AG04449 (cell line): ENCODE measurements around the gene HCLS1.
A peak's percentile ranks its signal among the peaks of the same experiment; 100 is the strongest.

Experiments used
- CTCF ChIA-PET: fragments of 350-600 bp; formaldehyde crosslinking; extraction: SDS; loops from one replicate; lab custom pipeline; 2021; ENCODE audit warnings: antibody characterized with exemption; lab: Yijun Ruan, JAX
- POLR2A ChIA-PET: fragments of 400-600, 350-600 bp; formaldehyde crosslinking; extraction: SDS; loops from one replicate; lab custom pipeline; 2020; ENCODE audit warnings: antibody characterized with exemption, inconsistent platforms; lab: Yijun Ruan, JAX
- DNase-seq: peaks from one replicate; pipeline ENCODE4 v3.0.0-alpha.2; 2010; ENCODE audit warnings: low read depth, low spot score
- H3K4me3 ChIP-seq: 2 replicates; pipeline ENCODE4 v1.5.1; 2011; ENCODE audit warnings: low read depth, mild to moderate bottlenecking, control low read depth, low read length
- TF ChIP-seq, protein P1 (sequence below): IDR thresholded peaks from one replicate; pipeline ENCODE4 v1.5.1; 2011; ENCODE audit warnings: mild to moderate bottlenecking, moderate library complexity, low read length, control low read depth, inconsistent platforms; ENCODE audit not compliant: insufficient read depth; ENCODE audit errors: missing control alignments

HCLS1 gene, protein sequence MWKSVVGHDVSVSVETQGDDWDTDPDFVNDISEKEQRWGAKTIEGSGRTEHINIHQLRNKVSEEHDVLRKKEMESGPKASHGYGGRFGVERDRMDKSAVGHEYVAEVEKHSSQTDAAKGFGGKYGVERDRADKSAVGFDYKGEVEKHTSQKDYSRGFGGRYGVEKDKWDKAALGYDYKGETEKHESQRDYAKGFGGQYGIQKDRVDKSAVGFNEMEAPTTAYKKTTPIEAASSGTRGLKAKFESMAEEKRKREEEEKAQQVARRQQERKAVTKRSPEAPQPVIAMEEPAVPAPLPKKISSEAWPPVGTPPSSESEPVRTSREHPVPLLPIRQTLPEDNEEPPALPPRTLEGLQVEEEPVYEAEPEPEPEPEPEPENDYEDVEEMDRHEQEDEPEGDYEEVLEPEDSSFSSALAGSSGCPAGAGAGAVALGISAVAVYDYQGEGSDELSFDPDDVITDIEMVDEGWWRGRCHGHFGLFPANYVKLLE

DNA sequence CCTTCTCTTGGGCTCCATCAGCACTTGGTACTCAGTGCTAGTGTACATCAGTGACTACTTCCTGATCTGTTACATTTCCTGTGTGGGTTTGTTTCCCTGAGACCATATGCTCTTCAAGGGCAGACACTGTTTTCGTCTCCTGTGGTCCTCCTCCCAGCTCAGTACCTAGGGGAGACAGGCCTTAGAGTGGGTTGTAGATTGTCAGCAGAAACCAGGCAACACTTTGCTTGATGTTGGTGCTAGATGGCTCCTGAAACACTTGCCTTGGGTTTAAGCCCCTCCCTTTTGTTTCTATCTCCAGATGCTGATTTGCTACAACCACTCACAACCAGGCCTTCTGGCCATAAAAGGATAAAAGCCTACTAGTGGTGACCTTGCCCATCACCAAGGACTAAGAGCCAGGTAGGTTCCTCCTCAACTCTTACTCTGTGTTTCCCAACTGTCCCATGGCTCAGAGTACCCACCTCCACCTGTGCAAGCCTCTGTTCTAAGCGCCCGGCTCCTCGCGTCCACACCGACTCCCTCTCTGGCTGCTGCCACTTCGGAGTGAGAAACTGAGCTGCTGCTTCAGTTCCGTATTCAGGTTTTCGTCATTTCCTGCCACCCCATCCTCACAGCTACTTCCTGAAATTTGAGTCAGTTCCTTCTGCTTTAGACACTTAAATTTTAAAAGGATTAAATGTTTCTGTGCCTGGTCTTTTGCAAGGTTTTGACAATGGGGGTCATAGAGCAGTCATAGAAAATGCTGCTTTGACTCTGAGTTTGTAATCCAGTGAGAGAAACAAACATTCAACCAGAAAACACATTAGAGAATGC lies at the start of gene HCLS1:
HCLS1 (minus strand) TSS at position 548 of the 816 bp plus-strand sequence. CDS start 2,556 bp downstream, outside the sequence.
- no peak for DNase-seq
- TF ChIP-seq, protein P1, sequence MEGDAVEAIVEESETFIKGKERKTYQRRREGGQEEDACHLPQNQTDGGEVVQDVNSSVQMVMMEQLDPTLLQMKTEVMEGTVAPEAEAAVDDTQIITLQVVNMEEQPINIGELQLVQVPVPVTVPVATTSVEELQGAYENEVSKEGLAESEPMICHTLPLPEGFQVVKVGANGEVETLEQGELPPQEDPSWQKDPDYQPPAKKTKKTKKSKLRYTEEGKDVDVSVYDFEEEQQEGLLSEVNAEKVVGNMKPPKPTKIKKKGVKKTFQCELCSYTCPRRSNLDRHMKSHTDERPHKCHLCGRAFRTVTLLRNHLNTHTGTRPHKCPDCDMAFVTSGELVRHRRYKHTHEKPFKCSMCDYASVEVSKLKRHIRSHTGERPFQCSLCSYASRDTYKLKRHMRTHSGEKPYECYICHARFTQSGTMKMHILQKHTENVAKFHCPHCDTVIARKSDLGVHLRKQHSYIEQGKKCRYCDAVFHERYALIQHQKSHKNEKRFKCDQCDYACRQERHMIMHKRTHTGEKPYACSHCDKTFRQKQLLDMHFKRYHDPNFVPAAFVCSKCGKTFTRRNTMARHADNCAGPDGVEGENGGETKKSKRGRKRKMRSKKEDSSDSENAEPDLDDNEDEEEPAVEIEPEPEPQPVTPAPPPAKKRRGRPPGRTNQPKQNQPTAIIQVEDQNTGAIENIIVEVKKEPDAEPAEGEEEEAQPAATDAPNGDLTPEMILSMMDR = no peak
- CTCF ChIA-PET = no interaction called here
- H3K4me3 ChIP-seq = peak within 1 kb of the TSS; percentile 29
- POLR2A ChIA-PET = interaction anchor here (0.6 kb wide), 1 partner anchor 438 kb away, joined by 3 read pairs; no protein-coding TSS in a partner anchor

DNA sequence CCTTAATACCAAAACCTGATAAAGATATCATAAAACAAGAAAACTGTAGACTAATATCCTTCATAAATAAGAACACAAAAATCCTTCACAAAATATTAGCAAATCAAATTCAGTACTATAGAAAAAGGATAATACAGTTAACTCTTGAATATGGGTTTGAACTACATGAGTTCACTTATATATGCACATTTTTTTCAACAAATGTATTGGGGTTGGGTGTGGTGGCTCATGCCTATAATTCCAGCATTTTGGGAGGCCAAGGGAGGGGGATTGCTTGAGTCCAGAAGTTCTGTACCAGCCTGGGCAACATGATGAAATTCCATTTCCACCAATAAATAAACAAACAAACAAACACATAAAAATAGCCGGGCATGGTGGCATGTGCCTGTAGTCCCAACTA lies 49.6 kb upstream of the HCLS1 start:
- TF ChIP-seq, protein P1 = no peak
- no peak for DNase-seq
- no peak overlapping the region for H3K4me3 ChIP-seq
- CTCF ChIA-PET = no interaction called here
- POLR2A ChIA-PET = no interaction called here

DNA sequence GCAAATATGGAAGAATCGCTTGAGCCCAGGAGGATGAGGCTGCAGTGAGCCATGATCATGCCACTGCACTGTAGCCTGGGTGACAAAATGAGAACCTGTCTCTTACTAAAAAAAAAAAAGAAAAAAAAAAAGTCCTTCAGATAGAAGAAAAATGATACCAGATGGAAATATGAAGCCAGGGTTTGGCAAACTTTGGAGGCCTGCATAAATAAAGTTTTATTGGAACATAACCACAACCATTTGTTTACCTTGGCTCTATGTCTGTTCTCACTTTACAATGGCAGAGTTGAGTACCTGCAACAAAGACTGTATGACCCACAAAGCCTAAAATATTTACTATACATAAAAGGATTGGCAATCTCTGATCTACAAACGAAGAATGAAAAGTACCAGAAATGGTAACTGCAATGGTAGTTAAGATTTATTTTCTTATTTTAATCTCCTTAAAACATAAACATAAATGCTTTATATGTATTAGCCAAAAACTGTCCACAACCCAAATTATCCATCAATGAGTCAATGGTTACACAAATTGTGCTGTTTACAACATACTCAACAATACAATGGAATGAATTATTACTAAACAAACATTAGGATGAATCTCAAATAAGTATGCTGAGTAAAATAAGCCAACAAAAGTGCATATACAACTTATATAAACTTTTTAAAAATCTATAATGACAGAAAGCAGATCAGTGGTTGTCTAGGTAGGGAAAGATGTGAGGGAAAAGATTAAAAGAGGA lies 47.0 kb upstream of the HCLS1 start:
- no peak for DNase-seq
- POLR2A ChIA-PET = no interaction called here
- no peak overlapping the region for H3K4me3 ChIP-seq
- CTCF ChIA-PET = no interaction called here
- TF ChIP-seq, protein P1 = no peak

DNA sequence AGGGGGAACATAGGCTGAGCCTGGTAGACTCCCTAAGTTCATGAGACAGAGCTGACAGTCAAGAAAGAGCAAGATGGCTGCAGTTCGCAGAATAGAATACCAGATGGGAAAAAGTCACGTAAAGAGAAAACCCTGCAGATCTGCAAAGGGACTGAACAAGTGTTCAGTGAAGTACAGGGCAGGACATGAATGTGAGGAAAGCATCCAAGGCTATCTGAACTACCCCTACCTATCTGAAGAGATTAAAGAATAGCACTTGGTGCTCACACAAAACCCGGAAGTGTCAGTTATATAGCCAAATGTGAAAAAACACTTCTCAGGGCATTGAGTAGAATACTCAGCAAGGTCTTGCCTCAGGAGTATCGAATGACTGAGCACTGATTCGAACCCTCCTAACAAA lies 44.8 kb upstream of the HCLS1 start:
- POLR2A ChIA-PET = no interaction called here
- CTCF ChIA-PET = no interaction called here
- TF ChIP-seq, protein P1 = no peak
- no peak for DNase-seq
- no peak overlapping the region for H3K4me3 ChIP-seq

DNA sequence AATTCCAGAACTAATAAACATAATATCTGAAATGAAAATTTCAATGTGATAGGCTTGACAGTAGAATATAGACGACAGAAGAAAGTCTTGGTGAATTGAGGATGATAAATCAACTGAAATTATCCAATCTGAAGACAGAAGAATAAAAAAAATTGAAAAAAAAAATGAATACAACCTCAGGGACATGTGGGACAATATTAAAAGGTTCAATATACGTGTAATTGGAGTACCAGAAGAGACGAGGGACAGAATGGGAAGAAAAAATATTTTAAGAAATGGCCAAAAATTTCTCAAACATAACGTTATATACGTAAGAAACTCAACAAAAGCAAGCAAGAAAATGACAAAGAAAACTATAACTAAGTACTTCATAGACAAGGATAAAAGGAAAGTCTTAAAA lies 43.3 kb upstream of the HCLS1 start:
- POLR2A ChIA-PET = no interaction called here
- H3K4me3 ChIP-seq = no peak overlapping the region
- CTCF ChIA-PET = no interaction called here
- no peak for DNase-seq
- TF ChIP-seq, protein P1 = no peak
